ENCODE data around the gene LKAAEAR1.

Gene LKAAEAR1

DNA sequence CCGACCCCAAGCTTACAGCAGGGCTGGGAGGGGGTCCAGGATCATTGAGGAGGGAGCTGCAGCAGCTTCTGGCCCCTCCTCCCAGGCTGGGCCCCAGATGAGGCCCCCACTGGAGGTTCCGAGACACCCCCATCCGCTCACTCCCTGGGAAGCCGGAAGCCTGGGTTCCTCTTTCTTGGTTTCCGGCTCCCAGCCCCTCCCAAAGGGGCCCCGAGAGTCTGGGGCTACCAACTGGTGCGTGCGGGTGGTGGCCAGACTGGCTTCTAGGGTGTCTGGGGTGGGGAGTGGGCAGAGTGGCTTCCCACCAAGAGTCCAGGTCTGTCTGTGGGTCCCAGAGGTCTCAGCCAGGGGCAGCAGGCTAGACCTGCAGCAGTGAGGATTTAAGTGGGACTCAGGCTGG lies 7.1 kb downstream of the LKAAEAR1 start:
- DNase-seq (ENCODE audit: low spot score), result no peak
- ChIA-PET POLR2A (ENCODE audit: low non-redundant PET) (interaction anchor here (0.6 to 1.0 kb wide), 2 partner anchors 9 to 480 kb away, joined by 3 to 5 read pairs; no protein-coding TSS in a partner anchor), CTCF (interaction anchor here (2.5 kb wide), 1 partner anchor 20 kb away, joined by 10 read pairs; no protein-coding TSS in a partner anchor)
- no peak overlapping the region for H3K27ac ChIP-seq
- no peak for TF ChIP-seq CTCF (conservative IDR thresholded peaks at IDR 0.05; ENCODE audit: low read depth)

DNA sequence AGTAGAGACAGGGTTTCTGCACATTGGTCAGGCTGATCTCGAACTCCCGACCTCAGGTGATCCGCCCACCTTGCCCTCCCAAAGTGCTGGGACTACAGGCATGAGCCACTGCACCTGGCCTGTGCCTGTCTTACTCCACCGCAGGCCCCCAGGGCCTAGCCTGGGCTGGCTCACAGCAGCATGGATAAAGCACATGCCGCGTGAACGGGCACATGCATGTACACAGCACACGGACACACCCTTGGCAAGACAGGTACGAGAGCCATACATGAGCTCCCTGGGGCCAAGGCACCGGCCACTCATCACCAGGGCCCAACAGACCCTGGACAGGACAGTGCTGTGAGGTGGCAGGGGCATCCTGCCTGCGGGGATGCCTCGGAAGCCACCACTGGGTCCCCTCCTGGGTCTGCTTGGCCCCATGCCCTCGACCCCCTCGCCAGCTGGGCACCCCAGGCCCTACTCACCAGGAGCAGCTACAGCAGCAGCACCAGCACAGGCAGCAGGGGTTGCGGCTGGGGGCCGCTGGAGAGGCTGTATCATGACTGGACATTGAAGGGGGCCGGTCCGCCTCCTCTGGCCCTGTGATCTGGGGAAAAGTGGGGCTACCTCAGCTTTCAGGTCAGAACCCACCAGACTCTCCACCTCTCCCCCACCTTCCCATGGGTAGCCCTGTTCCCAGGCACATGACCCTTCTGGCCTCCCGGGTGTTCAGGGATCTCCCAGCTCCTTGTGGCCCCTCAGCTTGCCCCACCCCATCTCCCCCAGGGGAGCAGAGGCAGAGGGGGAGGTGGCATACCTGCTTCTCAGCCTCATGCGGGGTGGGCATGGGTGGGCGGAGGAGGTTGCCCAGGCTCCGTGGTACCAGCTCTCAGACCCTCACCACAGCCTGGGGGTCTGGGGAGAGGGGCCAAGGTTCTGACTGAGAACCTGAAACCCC lies 7.9 kb downstream of the LKAAEAR1 start:
- CTCF ChIA-PET, result interaction anchor here (0.9 to 2.5 kb wide), 3 partner anchors 19 to 44 kb away, joined by 4 to 10 read pairs (median 5); no protein-coding TSS in a partner anchor
- POLR2A ChIA-PET (ENCODE audit: low non-redundant PET), result interaction anchor here (0.5 to 1.0 kb wide), 3 partner anchors 13 to 479 kb away, joined by 3 to 8 read pairs (median 5); partner anchors contain the start of gene TCEA2
- TF ChIP-seq CTCF (conservative IDR thresholded peaks at IDR 0.05; ENCODE audit: low read depth), result no peak
- H3K27ac ChIP-seq, result 0 out of 2 replicates have a peak overlapping the region, but pooled peaks have one; percentile 0
- DNase-seq (ENCODE audit: low spot score), result no peak

- no peak for DNase-seq (ENCODE audit: low spot score)
- TF ChIP-seq CTCF (conservative IDR thresholded peaks at IDR 0.05; ENCODE audit: low read depth), result no peak
- peak overlapping the region; percentile 47 for H3K27ac ChIP-seq
- ChIA-PET CTCF (interaction anchor here (0.7 to 2.5 kb wide), 4 partner anchors 12 to 44 kb away, joined by 3 to 10 read pairs (median 4); no protein-coding TSS in a partner anchor), POLR2A (ENCODE audit: low non-redundant PET) (interaction anchor here (0.5 to 1.0 kb wide), 2 partner anchors 13 to 14 kb away, joined by 3 to 8 read pairs; partner anchors contain the start of gene TCEA2)
These were observed 8.6 kb downstream of the LKAAEAR1 start for GRCh38 chr20:64075556-64075955.

- no peak for TF ChIP-seq CTCF (conservative IDR thresholded peaks at IDR 0.05; ENCODE audit: low read depth)
- DNase-seq (ENCODE audit: low spot score), result no peak
- ChIA-PET POLR2A (ENCODE audit: low non-redundant PET) (interaction anchor here (1.0 kb wide), 1 partner anchor 12 kb away, joined by 3 read pairs; the partner anchor contains the start of gene TCEA2), CTCF (interaction anchor here (0.6 to 0.7 kb wide), 2 partner anchors 12 to 41 kb away, joined by 3 to 5 read pairs; no protein-coding TSS in a partner anchor)
- peak overlapping the region; percentile 47 for H3K27ac ChIP-seq
These were observed 9.2 kb downstream of the LKAAEAR1 start for GRCh38 chr20:64074963-64075362.

GRCh38 chr20:64074184-64074789 lies 9.9 kb downstream of the LKAAEAR1 start:
- no peak for TF ChIP-seq CTCF (conservative IDR thresholded peaks at IDR 0.05; ENCODE audit: low read depth)
- ChIA-PET POLR2A (ENCODE audit: low non-redundant PET) (no interaction called here), CTCF (interaction anchor here (0.6 to 3.6 kb wide), 5 partner anchors 9 to 101 kb away, joined by 5 to 18 read pairs (median 6); partner anchors contain the start of gene LKAAEAR1)
- H3K27ac ChIP-seq, result peak overlapping the region; percentile 47
- no peak for DNase-seq (ENCODE audit: low spot score)

All from RWPE1 (cell line).